K562 (cell line): Measurements from ENCODE around the gene HOXC5. TPM values are rescaled to one million over a fixed set of nuclear protein-coding genes. Genes with fewer than 3 reads are reported as not detected.

Experiments used
- CREBBP ChIP-seq: IDR thresholded peaks from one replicate; pipeline ENCODE4 v1.6.1; 2012; ENCODE audit warnings: low read depth, mild to moderate bottlenecking, control low read depth, inconsistent platforms, low read length
- FOXK1 ChIP-seq: sonication (generic); formaldehyde crosslinking; IDR thresholded peaks from 2 replicates; pipeline ENCODE4 v1.8.0; 2022; ENCODE audit warnings: missing genetic modification reagents, mild to moderate bottlenecking, borderline replicate concordance
- HDAC1 ChIP-seq, 2 experiments: fragments of 450-650 bp; IDR thresholded peaks; 2 replicates each; pipeline ENCODE4 v1.6.1; 2016 to 2017; ENCODE audit warnings: inconsistent platforms in 1 of 2, mild to moderate bottlenecking in 1 of 2, moderate library complexity in 1 of 2
- KLF16 ChIP-seq: IDR thresholded peaks from 2 replicates; pipeline ENCODE4 v1.6.1; 2016; ENCODE audit warnings: antibody characterized with exemption
- NRF1 ChIP-seq, 2 experiments: fragments of 450-650 bp; IDR thresholded peaks in 1 of 2; conservative IDR thresholded peaks in 1 of 2; 2 replicates each; pipeline ENCODE4 v1.6.1; 2014; ENCODE audit warnings: mild to moderate bottlenecking in 2 of 2
- POLR2A ChIP-seq: fragments of 450-650 bp; conservative IDR thresholded peaks from 2 replicates; pipeline ENCODE4 v1.6.1; 2016
- POLR2AphosphoS5 ChIP-seq: IDR thresholded peaks from 2 replicates; pipeline ENCODE4 v1.6.1; 2011; ENCODE audit warnings: mild to moderate bottlenecking, low read depth, low read length, moderate library complexity; ENCODE audit not compliant: control insufficient read depth, insufficient read depth
- PTBP1 ChIP-seq: fragments of 200-400 bp; formaldehyde crosslinking; IDR thresholded peaks from 2 replicates; pipeline ENCODE4 v1.6.1; 2017; ENCODE audit warnings: low read depth, low read length
- RBFOX2 ChIP-seq: fragments of 200-400 bp; formaldehyde crosslinking; IDR thresholded peaks from 2 replicates; pipeline ENCODE4 v1.6.1; 2017; ENCODE audit warnings: low read depth, mild to moderate bottlenecking, low read length, moderate library complexity
- RBM14 ChIP-seq: fragments of 200-400 bp; formaldehyde crosslinking; IDR thresholded peaks from 2 replicates; pipeline ENCODE4 v1.6.1; 2018; ENCODE audit warnings: low read depth, mild to moderate bottlenecking, low read length, moderate library complexity, borderline replicate concordance; ENCODE audit not compliant: insufficient read depth
- SMAD1 ChIP-seq: fragments of 150-350 bp; IDR thresholded peaks from 2 replicates; pipeline ENCODE4 v1.6.1; 2014; ENCODE audit warnings: low read length, low read depth; ENCODE audit not compliant: partially characterized antibody
- STAT5B ChIP-seq: fragments of 250-450 bp; sonication (Bioruptor Pico); IDR thresholded peaks from 2 replicates; pipeline ENCODE4 v1.8.0; 2021; ENCODE audit warnings: mild to moderate bottlenecking, inconsistent platforms
- TAF1 ChIP-seq: IDR thresholded peaks from 2 replicates; pipeline ENCODE4 v1.6.1; 2011; ENCODE audit warnings: mild to moderate bottlenecking, low read length, moderate library complexity; ENCODE audit not compliant: insufficient read depth, control insufficient read depth, severe bottlenecking; ENCODE audit errors: extremely low read depth
- TFAM ChIP-seq: fragments of 250-450 bp; sonication (Bioruptor Pico); conservative IDR thresholded peaks from 2 replicates; pipeline ENCODE4 v1.5.0; 2021; ENCODE audit warnings: mild to moderate bottlenecking, moderate library complexity
- TFAP4 ChIP-seq: sonication (generic); formaldehyde crosslinking; IDR thresholded peaks from 2 replicates; pipeline ENCODE4 v1.8.0; 2022; ENCODE audit warnings: missing genetic modification reagents, mild to moderate bottlenecking, moderate library complexity, borderline replicate concordance
- TFE3 ChIP-seq: fragments of 450-650 bp; formaldehyde crosslinking; IDR thresholded peaks from 2 replicates; pipeline ENCODE4 v1.4.0; 2020; ENCODE audit warnings: mild to moderate bottlenecking, mixed read lengths
- YY1 ChIP-seq, 3 experiments: IDR thresholded peaks; 2 replicates each; pipeline ENCODE4 v1.6.1; 2011; ENCODE audit warnings: low read length in 2 of 3, mild to moderate bottlenecking in 2 of 3, moderate library complexity in 2 of 3, borderline replicate concordance in 1 of 3, control low read depth in 1 of 3, low read depth in 1 of 3; ENCODE audit not compliant: insufficient read depth in 3 of 3, insufficient replicate concordance in 2 of 3, control insufficient read depth in 1 of 3, insufficient read length in 1 of 3; ENCODE audit errors: extremely low read depth in 1 of 3
- ZBTB49 ChIP-seq: sonication (generic); formaldehyde crosslinking; IDR thresholded peaks from 2 replicates; pipeline ENCODE4 v1.8.0; 2022; ENCODE audit warnings: missing genetic modification reagents, mild to moderate bottlenecking, borderline replicate concordance
- ZC3H8 ChIP-seq: fragments of 450-650 bp; IDR thresholded peaks from 2 replicates; pipeline ENCODE4 v1.6.1; 2017
- ZNF639 ChIP-seq, 2 experiments: fragments of 200-800 bp in 1 of 2; sonication (Bioruptor generic) in 1 of 2; sonication (generic) in 1 of 2; formaldehyde crosslinking in 1 of 2; IDR thresholded peaks in 1 of 2; conservative IDR thresholded peaks in 1 of 2; 2 replicates each; pipeline versions ENCODE4 v1.5.0 to v1.6.1; 2016 to 2020; ENCODE audit warnings: missing compliant biosample characterization in 1 of 2, missing genetic modification characterization in 1 of 2, missing genetic modification reagents in 1 of 2
- polyA plus RNA-seq, 8 experiments: library from polyadenylated mRNA; depleted of rRNA in 4 of 8; stranded (reverse) in 5 of 8; unstranded in 3 of 8; fragments of >200 nt; fragmentation: Nextera tagmentation in 2 of 8; fragmentation: Illumina TruSeq in 1 of 8; extraction: Ambion mirVana in 2 of 8; extraction: Trizol in 1 of 8; gene quantifications; 2 replicates each; pipeline versions ENCODE4 v1.2.1 to v1.2.3, GENCODE V29; 2011 to 2014; ENCODE audit warnings: inconsistent platforms in 1 of 8, missing spikeins in 1 of 8
- total RNA-seq, 7 experiments: library from RNA; depleted of rRNA in 6 of 7; stranded (reverse); fragments of >200 nt in 6 of 7; fragmentation: Illumina TruSeq in 2 of 7; extraction: Trizol in 2 of 7; gene quantifications; 2 replicates each; pipeline versions ENCODE4 v1.2.1 to v1.2.3, GENCODE V29; 2011 to 2021; ENCODE audit warnings: low replicate concordance in 1 of 7

The HOXC5 gene
- total and polyA plus RNA-seq, 9 of the 15 experiments (the other 6 are each of a cell fraction or from before 2014, with no cell fraction given), result 0.10 to 0.44 (median 0.18) TPM; not detected in 4

GRCh38 chr12:54017878-54018467 is 14.9 kb upstream of the HOXC5 start (continued):
- 0 out of 2 replicates have a peak, but pooled peaks have one; percentile 62 for TF ChIP-seq RBM14
- TF ChIP-seq FOXK1 (CRISPR knock-in tag), result 0 out of 2 replicates have a peak, but pooled peaks have one; percentile 19
- no peak for TF ChIP-seq STAT5B (CRISPR knock-in tag)
- TF ChIP-seq HDAC1 (IDR thresholded peaks at IDR 0.05), result 0 out of 4 replicates have a peak, but pooled peaks of 1 of the 2 experiments have one; percentile 15
- TF ChIP-seq ZBTB49 (CRISPR knock-in tag), result no peak
- peak; percentile 91 for TF ChIP-seq RBFOX2
- TF ChIP-seq ZNF639 (CRISPR knock-in tag; conservative IDR thresholded peaks at IDR 0.05 in 1 of 2, IDR thresholded peaks at IDR 0.05 in 1 of 2), result no peak; a peak in 1 of 4 replicates
- TF ChIP-seq TFE3 (CRISPR knock-in tag), result no peak
- peak; percentile 75 for TF ChIP-seq TAF1
- TF ChIP-seq ZC3H8, result no peak
- TF ChIP-seq POLR2A, result peak; percentile 78
- peak; percentile 78 for TF ChIP-seq TFAP4 (CRISPR knock-in tag)
- no peak for TF ChIP-seq PTBP1
- TF ChIP-seq TFAM (CRISPR knock-in tag), result no peak
- no peak for TF ChIP-seq KLF16
- peak; percentile 83 for TF ChIP-seq POLR2AphosphoS5
- peak in 2 of 3 experiments; percentile 46 to 83 for TF ChIP-seq YY1 (IDR thresholded peaks at IDR 0.05; ENCODE audit: borderline replicate concordance in 1 of 3, control insufficient read depth in 1 of 3, extremely low read depth in 1 of 3, insufficient read depth in 3 of 3, insufficient read length in 1 of 3, insufficient replicate concordance in 2 of 3, low read depth in 1 of 3, low read length in 2 of 3)
- TF ChIP-seq SMAD1, result no peak
- TF ChIP-seq NRF1 (conservative IDR thresholded peaks at IDR 0.05 in 1 of 2, IDR thresholded peaks at IDR 0.05 in 1 of 2), result peak; percentile 96
- no peak for TF ChIP-seq CREBBP
